ENCODE results near the gene RXRA.

- TF ChIP-seq ZNF76 (tag by site-specific recombination; IDR thresholded peaks at IDR 0.05; ENCODE audit: borderline replicate concordance, low read depth) (no peak), ZNF426 (tag by site-specific recombination; IDR thresholded peaks at IDR 0.05) (no peak), CTCF (tag by site-specific recombination; IDR thresholded peaks at IDR 0.05) (no peak), KLF16 (tag by site-specific recombination; IDR thresholded peaks at IDR 0.05) (no peak), PRDM1 (tag by site-specific recombination; IDR thresholded peaks at IDR 0.05) (no peak), ZNF274 (IDR thresholded peaks at IDR 0.05; ENCODE audit: low read length) (no peak), ZNF274 (tag by site-specific recombination; IDR thresholded peaks at IDR 0.05; ENCODE audit: borderline replicate concordance) (no peak), TCF7L2 (IDR thresholded peaks at IDR 0.05; ENCODE audit: borderline replicate concordance, low read depth, low read length) (no peak), MZF1 (tag by site-specific recombination; IDR thresholded peaks at IDR 0.05; ENCODE audit: borderline replicate concordance) (no peak), YY1 (tag by site-specific recombination; IDR thresholded peaks at IDR 0.05) (no peak), ZBTB8A (tag by site-specific recombination; IDR thresholded peaks at IDR 0.05) (no peak), ZNF514 (tag by site-specific recombination; IDR thresholded peaks at IDR 0.05) (no peak)
Measured at GRCh38 chr9:134438195-134438788, 112.0 kb downstream of the RXRA start.

Data from HEK293 (cell line).